ENCODE measurements around the gene OSR1. TPM values are rescaled to one million over a fixed set of nuclear protein-coding genes. Genes with fewer than 3 reads are reported as not detected.
A peak's percentile ranks its signal among the peaks of the same experiment; 100 is the strongest.

OSR1 gene
- total and polyA plus RNA-seq, 9 of the 15 experiments (the other 6 are each of a cell fraction or from before 2014, with no cell fraction given), result not detected

GRCh38 chr2:19347619-19348562 lies 10.5 kb downstream of the OSR1 start (continued):
- TF ChIP-seq SAFB (IDR thresholded peaks at IDR 0.05; ENCODE audit: borderline replicate concordance, low read depth, low read length), result peak; percentile 57; the same call in 1 of the 2 replicates
- TF ChIP-seq TARDBP (IDR thresholded peaks at IDR 0.05), result peak; percentile 99
- TF ChIP-seq YY1 (IDR thresholded peaks at IDR 0.05; ENCODE audit: borderline replicate concordance in 1 of 3, control insufficient read depth in 1 of 3, extremely low read depth in 1 of 3, insufficient read depth in 3 of 3, insufficient read length in 1 of 3, insufficient replicate concordance in 2 of 3, low read depth in 1 of 3, low read length in 2 of 3), result peak in 2 of 3 experiments; percentile 67 to 78
- TF ChIP-seq THAP12 (CRISPR knock-in tag; IDR thresholded peaks at IDR 0.05), result peak; percentile 36; the same call in 1 of the 2 replicates
- TF ChIP-seq NFATC3 (IDR thresholded peaks at IDR 0.05), result peak; percentile 94
- TF ChIP-seq ZBED1 (IDR thresholded peaks at IDR 0.05), result no peak
- no peak for TF ChIP-seq HDAC3 (IDR thresholded peaks at IDR 0.05; ENCODE audit: borderline replicate concordance, partially characterized antibody)
- peak; percentile 88; the same call in 1 of the 2 replicates for TF ChIP-seq KAT7 (CRISPR knock-in tag; IDR thresholded peaks at IDR 0.05; ENCODE audit: borderline replicate concordance)
- no peak for TF ChIP-seq ATF6 (CRISPR knock-in tag; IDR thresholded peaks at IDR 0.05)
- peak; percentile 62 for TF ChIP-seq GABPA (tag; conservative IDR thresholded peaks at IDR 0.05; ENCODE audit: low read depth)
- TF ChIP-seq ERF (CRISPR knock-in tag; IDR thresholded peaks at IDR 0.05), result peak; percentile 12; the same call in 1 of the 2 replicates
- TF ChIP-seq GATAD2B (IDR thresholded peaks at IDR 0.05; ENCODE audit: borderline replicate concordance), result no peak
- TF ChIP-seq MLX (CRISPR knock-in tag; conservative IDR thresholded peaks at IDR 0.05), result no peak
- peak; percentile 25 for TF ChIP-seq SMAD1 (IDR thresholded peaks at IDR 0.05; ENCODE audit: low read depth, low read length, partially characterized antibody)
- peak; percentile 60; the same call in 1 of the 2 replicates for TF ChIP-seq ELF2 (CRISPR knock-in tag; IDR thresholded peaks at IDR 0.05)
- no peak for TF ChIP-seq HNRNPL (IDR thresholded peaks at IDR 0.05; ENCODE audit: low read depth, low read length)
- no peak for TF ChIP-seq ZNF280B (CRISPR knock-in tag; IDR thresholded peaks at IDR 0.05)
- no peak for TF ChIP-seq CBFA2T2 (conservative IDR thresholded peaks at IDR 0.05)
- TF ChIP-seq PHF8 (IDR thresholded peaks at IDR 0.05; ENCODE audit: borderline replicate concordance, low read length), result peak; percentile 99
- no peak for TF ChIP-seq SMAD3 (CRISPR knock-in tag; conservative IDR thresholded peaks at IDR 0.05)
